Measurements from ENCODE around the gene REXO5.

REXO5 gene

GRCh38 chr16:20822521-20823325, 16.4 kb downstream of the REXO5 start:
- TF ChIP-seq GATA3 (IDR thresholded peaks at IDR 0.05; ENCODE audit: low read depth, low read length) (no peak), GATA2 (IDR thresholded peaks at IDR 0.05; ENCODE audit: low read depth, low read length) (no peak)

DNA sequence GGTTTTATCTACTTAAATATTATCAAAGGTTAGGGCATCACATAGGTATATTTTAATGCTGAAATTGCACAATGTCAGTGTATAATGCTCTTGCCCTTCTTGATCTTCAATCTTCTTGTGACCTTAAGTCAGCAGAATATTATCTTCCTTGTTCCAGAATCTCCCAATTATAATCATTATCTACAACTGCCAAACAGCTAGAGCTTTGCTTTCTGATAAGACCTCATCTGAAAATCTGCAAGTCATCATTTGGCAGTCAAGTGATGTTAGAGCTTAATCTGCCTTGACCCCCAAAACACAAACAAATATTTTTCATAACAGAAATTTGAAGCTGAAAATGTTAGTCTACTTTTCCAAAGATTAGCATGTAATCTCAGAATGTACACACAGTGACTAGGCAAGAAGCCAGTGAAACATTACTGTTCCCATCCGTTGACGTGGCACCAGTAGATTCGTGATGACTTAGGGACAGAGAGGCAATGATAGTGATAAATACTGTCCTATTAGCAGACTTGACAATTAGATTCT, 19.8 kb downstream of the REXO5 start:
- TF ChIP-seq GATA2 (IDR thresholded peaks at IDR 0.05; ENCODE audit: low read depth, low read length) (no peak), GATA3 (IDR thresholded peaks at IDR 0.05; ENCODE audit: low read depth, low read length) (no peak)

- no peak for TF ChIP-seq GATA2 (IDR thresholded peaks at IDR 0.05; ENCODE audit: low read depth, low read length)
- no peak for TF ChIP-seq GATA3 (IDR thresholded peaks at IDR 0.05; ENCODE audit: low read depth, low read length)
These were observed 23.2 kb downstream of the REXO5 start for GRCh38 chr16:20829536-20829935.

- TF ChIP-seq GATA2 (IDR thresholded peaks at IDR 0.05; ENCODE audit: low read depth, low read length) (no peak), GATA3 (IDR thresholded peaks at IDR 0.05; ENCODE audit: low read depth, low read length) (no peak)
These were observed 24.0 kb downstream of the REXO5 start for GRCh38 chr16:20830372-20830771.

DNA sequence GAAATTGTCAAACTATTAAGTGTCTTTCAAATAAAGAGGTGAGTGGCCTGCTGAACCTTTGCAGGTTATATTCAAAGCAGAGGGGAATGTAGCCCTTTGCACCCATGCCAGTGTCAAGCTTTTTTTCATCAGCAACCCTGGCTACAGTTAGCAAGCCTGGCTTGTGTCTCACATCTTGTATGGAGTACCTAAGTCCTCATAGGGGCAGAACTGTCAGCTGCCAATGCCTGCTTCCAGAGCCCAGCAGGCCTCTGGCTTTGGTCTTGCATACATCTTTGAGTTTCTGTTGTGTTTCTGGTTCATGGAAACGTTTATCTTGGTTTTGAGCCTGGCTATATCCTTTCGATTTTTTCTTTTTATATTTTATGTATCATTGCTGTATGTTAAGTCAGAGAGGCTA, 26.8 kb downstream of the REXO5 start:
- TF ChIP-seq GATA2 (IDR thresholded peaks at IDR 0.05; ENCODE audit: low read depth, low read length) (no peak), GATA3 (IDR thresholded peaks at IDR 0.05; ENCODE audit: low read depth, low read length) (no peak)

GRCh38 chr16:20838240-20838639, 31.9 kb downstream of the REXO5 start:
- TF ChIP-seq GATA3 (IDR thresholded peaks at IDR 0.05; ENCODE audit: low read depth, low read length) (no peak), GATA2 (IDR thresholded peaks at IDR 0.05; ENCODE audit: low read depth, low read length) (no peak)

- TF ChIP-seq GATA2 (IDR thresholded peaks at IDR 0.05; ENCODE audit: low read depth, low read length) (no peak), GATA3 (IDR thresholded peaks at IDR 0.05; ENCODE audit: low read depth, low read length) (no peak)
These were observed 33.2 kb downstream of the REXO5 start for GRCh38 chr16:20839504-20839903.

DNA sequence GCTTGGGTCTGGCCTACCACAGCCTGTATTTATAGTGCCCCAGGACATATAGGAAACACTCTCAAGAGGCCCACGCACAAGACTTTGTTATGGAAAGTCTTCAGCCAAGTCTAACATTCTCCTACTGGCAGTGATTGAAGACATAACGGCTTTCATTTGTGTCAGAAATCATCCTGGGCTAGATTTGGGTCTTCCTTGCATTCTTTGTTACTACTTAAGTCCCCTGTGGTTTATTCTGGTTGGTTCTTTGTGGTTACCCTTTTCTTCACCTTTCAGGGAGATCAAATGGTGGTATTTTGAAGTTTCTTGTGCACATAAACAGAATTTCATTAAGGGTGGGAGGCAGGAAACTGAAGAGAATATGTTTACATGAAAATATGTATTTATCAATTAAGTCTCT, 37.7 kb downstream of the REXO5 start:
- TF ChIP-seq GATA2 (IDR thresholded peaks at IDR 0.05; ENCODE audit: low read depth, low read length) (no peak), GATA3 (IDR thresholded peaks at IDR 0.05; ENCODE audit: low read depth, low read length) (no peak)

GRCh38 chr16:20844588-20844987, 38.3 kb downstream of the REXO5 start:
- TF ChIP-seq GATA2 (IDR thresholded peaks at IDR 0.05; ENCODE audit: low read depth, low read length) (no peak), GATA3 (IDR thresholded peaks at IDR 0.05; ENCODE audit: low read depth, low read length) (no peak)

- no peak for TF ChIP-seq GATA2 (IDR thresholded peaks at IDR 0.05; ENCODE audit: low read depth, low read length)
These were observed 39.7 kb downstream of the REXO5 start for GRCh38 chr16:20846030-20846429.

- TF ChIP-seq GATA2 (IDR thresholded peaks at IDR 0.05; ENCODE audit: low read depth, low read length) (no peak), GATA3 (IDR thresholded peaks at IDR 0.05; ENCODE audit: low read depth, low read length) (no peak)
These were observed 40.2 kb downstream of the REXO5 start for GRCh38 chr16:20846551-20846950.

GRCh38 chr16:20847550-20847949, 41.2 kb downstream of the REXO5 start:
- TF ChIP-seq GATA3 (IDR thresholded peaks at IDR 0.05; ENCODE audit: low read depth, low read length) (no peak), GATA2 (IDR thresholded peaks at IDR 0.05; ENCODE audit: low read depth, low read length) (no peak)

DNA sequence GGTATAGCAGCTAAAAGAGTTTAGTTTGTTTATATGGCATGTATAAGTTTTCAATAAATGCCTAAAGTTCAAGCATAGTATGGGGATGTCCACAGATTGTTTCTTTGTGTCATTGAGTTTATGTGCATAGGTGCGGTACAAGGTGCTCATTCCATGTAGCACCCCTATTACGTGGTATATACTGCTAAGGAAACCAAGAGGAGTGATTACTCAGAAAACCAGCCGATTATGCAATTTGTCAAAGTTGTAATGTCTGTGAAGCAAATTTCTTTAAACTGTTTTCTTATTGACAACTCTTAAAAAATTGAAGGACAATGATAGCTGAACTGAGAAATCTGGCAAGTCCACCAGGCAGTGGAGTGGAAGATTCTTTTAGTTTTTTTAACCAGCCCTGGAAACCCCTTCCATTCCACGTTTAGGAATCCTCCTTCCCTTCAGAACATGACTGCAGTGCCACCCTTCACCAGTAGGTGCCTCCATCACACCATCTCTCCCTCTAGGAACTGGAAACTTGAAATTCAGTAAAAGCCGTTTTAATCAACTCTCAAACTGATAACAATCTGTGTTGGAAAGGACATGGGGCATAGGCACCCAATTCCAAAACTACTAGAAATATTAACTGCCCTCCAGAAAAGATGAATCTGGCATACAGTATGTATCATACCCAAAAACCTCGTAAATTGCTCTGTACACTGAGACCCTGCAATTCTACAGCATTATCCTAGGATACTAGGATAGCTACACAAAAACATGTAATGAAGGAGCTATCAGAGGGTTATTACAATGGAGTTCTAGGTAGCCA, 43.5 kb downstream of the REXO5 start:
- TF ChIP-seq GATA3 (IDR thresholded peaks at IDR 0.05; ENCODE audit: low read depth, low read length) (peak; percentile 63), GATA2 (IDR thresholded peaks at IDR 0.05; ENCODE audit: low read depth, low read length) (peak; percentile 78)

- no peak for TF ChIP-seq GATA2 (IDR thresholded peaks at IDR 0.05; ENCODE audit: low read depth, low read length)
- no peak for TF ChIP-seq GATA3 (IDR thresholded peaks at IDR 0.05; ENCODE audit: low read depth, low read length)
These were observed 44.7 kb downstream of the REXO5 start for GRCh38 chr16:20850981-20851380.

DNA sequence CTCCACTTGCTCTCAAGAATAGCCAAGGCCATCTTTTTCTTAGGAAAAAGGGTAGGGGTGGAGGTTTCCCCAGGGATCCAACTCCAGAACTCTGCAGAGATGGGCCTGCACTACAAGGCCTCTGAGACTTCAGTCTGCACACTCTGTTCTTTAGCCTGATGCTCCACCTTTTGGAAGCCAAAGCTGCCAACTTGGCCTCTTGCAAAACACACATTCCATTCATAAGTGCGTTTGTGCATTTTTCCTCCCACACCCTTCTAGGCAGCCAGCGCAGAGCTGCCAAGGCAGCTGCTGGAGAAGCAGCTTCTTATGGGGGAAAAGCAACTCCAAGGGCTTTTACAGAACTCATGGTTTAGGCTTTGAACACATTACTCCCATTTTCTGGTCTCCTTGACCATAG, 45.3 kb downstream of the REXO5 start:
- TF ChIP-seq GATA3 (IDR thresholded peaks at IDR 0.05; ENCODE audit: low read depth, low read length) (no peak), GATA2 (IDR thresholded peaks at IDR 0.05; ENCODE audit: low read depth, low read length) (no peak)

Measured in SH-SY5Y (cell line).